Activated T-helper 9 cell treated with anti-CD3 and anti-CD28 coated beads, Interleukin-2, amount 50 U/mL, for 16 hours (primary cell): ENCODE data around the gene KICS2.
"Not testable (repeated sequence)": the region's sequence is repeated elsewhere in the genome, so short reads cannot be mapped to it uniquely, and the experiment has no call there.

Source experiments
- DNase-seq: peaks from one replicate; pipeline ENCODE4 v3.0.0-alpha.2; 2020; ENCODE audit warnings: low read depth

Gene KICS2

GRCh38 chr12:64222009-64222765 is at the start of gene KICS2:
TSS of gene KICS2 (minus strand) at chr12:64222296. CDS start at chr12:64222237, 59 bp downstream.
- peak; percentile 88 for DNase-seq

GRCh38 chr12:64270411-64270810 is 48.3 kb upstream of the KICS2 start:
- no peak for DNase-seq

DNA sequence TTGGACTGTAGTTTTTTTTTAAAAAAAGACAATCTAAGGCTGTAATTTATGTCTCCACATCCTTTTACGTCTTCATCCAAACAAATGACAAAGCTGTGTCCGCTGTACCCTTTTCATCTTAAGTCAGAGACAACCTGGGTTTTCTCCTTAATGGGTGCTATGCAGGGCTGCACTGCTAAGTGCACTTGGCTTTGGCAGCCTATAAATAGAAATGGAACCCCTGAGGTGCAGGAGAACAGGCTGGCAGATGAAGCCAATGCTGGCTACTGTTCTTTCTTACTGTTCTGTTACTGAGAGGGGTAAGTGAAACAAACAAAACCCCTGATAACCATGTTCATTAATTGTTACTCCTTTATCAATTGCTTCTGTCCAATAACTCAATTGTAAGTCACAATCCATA is 47.1 kb upstream of the KICS2 start:
- DNase-seq, result no peak

DNA sequence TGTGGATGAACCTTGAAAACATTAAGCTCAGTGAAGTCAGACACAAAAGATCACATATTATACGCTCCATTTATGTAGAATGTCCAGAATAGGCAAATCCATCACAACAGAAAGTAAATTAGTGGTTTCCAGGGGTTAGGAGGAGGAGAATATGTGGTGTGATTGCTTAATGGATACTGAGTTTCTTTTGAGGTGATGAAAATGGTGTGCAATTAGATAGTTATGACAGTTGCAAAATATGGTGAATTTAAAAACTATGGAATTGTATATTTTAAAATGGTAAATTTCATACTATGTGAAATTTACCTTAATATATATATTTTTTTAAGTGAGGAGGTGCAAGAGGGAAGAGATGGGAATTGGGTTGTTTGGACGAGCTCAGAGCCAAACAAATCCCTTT is 46.3 kb upstream of the KICS2 start:
- DNase-seq, result no peak

GRCh38 chr12:64265839-64266238 is 43.7 kb upstream of the KICS2 start:
- DNase-seq, result no peak

DNA sequence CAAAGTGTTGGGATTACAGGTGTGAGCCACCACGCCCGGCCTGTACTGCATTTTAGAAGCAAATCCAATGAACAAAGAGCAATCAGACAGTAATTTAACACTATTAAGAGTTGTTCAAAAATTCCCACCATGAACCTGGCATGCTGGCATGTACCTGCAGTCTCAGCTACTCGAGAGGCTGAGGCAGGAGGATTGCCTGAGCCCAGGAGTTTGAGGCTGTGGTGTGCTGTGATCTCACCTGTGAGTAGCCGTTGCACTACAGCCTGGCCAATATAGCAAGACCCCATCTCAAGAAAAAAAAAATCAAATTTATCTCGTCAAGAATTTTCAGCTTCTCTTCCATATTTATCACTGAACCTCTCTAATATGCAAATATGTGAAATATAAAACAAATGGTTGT is 39.7 kb upstream of the KICS2 start:
- DNase-seq, result no peak

GRCh38 chr12:64258576-64258975 is 36.5 kb upstream of the KICS2 start:
- DNase-seq, result no peak

DNA sequence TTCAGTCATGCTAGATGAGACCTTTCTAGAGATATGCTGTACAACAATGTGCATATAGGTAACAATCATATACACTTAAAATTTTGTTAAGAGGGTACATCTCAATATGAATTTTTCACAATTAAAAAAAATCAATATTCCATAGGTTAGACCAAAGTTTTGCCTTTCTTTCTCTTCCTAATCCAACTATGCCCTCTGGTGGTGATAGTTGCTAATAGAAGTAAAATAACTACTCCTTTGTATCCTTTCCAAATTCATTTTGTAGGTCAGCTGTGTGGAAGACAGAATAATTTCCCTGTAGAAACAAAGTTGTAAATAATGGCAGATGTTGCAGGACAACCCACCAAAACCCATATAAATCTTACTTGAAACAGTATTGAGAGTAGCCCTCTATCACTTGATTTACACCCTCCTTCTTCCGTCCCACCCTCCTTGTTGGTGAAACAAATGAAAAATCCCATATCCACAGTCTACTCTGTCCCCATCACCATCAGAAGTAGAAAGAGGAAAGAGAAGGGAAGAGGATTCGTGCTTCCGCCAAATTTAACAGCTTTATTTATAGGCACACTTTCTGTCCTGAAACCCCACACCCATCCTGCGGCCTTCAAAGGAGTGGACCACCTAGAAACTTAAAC is 34.2 kb upstream of the KICS2 start:
- no peak for DNase-seq

GRCh38 chr12:64255249-64255648 is 33.2 kb upstream of the KICS2 start:
- no peak for DNase-seq

DNA sequence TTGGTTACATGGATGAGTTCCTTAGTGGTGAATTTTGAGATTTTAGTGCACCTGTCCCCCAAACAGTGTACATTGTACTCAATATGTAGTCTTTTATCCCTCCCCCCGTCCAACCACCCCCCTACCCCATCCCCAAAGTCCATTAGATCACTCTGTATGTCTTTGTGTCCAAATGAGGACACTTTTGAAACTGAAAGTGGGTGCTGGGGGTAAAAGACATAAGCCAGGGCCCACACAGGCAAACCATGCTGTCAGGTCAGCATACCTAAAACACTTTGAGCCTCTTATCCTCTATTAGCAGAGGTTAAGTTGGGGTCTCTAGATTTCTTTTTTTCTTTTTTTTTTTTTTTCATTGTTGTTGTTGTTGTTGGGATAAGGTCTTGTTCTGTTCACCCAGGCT is 31.3 kb upstream of the KICS2 start:
- no peak for DNase-seq

DNA sequence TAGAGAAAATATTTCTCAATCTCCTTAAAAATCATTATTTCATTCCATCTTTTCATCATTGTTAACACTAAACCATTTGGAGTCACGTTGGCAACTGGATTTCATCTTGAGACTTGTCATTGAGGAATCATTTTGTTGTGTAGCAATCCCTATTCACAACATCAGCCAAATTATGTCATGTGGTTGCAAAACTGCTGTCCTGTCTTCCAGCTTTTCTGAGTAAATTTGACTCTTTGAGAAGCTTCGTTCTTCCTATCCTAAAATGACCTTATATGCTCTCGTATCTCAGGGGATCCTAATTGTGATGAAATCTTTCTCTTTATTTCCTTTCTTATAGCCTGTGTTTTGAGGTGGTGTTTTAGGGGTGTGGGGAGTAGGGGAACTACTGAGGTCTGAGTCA is 30.6 kb upstream of the KICS2 start:
- no peak for DNase-seq

GRCh38 chr12:64243809-64244208 is 21.7 kb upstream of the KICS2 start:
- DNase-seq, result no peak

GRCh38 chr12:64240781-64241180 is 18.7 kb upstream of the KICS2 start:
- DNase-seq, result no peak

- DNase-seq, result no peak
Observed at GRCh38 chr12:64237382-64237781, 15.3 kb upstream of the KICS2 start.

GRCh38 chr12:64236549-64236948 is 14.5 kb upstream of the KICS2 start:
- no peak for DNase-seq

DNA sequence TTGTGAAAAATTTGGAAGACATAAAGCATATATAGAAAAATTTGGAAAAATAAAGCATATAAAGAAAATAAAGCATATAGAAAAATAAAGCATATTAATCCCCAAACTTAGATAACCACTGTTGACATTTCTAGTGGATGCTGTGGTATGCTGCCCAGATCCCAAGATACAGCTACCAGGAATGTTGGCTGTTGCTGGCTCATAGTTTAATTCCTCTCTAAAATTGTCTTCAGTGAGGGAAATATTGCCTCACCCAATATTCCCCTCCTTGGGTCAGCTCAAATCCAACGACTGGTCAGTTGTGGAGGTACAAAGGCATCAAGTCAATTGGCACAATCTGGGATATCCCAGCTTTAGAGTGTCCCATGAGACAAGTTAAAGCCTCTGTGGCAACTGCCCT is 10.1 kb upstream of the KICS2 start:
- DNase-seq, result no peak

DNA sequence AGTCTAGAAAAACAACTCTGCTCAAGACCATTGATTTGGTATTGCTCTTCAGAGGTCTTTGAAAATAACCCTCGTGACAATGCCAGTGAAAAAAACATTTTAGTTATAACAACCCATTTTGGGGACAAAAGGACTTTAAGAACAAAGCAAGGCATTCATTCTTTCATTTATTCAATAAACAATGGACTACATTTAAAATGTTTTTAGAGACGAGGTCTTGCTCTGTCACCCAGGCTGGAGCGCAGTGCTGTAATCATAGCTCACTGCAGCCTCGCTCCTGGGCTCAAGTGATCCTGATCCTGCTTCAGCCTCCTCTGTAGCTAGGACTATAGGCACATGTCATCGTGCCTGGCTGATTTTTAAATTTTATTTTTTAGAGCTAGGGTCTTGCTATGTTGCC is 7.7 kb upstream of the KICS2 start:
- DNase-seq, result no peak

DNA sequence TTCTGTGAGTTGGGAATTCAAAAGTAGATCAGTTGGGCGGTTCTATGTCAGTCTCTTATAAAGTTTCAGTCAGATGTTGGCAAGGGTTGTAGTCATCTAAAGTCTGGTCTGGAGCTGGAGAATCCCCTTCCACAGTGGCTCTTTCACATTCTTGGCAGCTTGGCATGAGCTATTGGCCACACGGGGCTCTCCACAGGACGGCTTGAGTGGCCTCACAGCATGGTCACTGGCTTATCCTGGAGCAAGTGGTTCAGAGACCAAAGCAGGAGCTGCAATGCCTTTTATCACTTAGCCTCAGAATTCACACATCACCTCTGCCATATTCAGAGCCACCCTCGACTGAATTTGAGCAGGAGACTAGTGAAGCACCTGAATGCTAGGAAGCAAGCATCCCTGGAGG is 7.1 kb upstream of the KICS2 start:
- no peak for DNase-seq

DNA sequence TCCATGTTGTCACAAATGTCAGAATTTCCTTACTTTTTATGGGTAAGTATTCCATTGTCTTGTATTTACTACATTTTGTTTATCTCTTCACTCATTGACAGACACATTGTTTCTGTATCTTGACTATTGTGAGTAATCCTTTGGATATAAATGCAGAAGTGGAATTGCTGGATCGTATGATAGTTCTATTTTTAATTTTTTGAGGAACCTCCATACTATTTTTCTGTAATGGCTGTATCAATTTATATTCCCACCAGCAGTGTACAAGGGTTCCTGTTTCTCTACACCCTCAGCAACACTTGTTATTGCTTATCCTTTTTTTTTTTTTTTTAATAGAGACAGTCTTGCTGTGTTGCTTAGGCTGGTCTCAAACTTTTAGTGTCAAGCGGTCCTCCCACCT is 3.5 kb upstream of the KICS2 start:
- no peak for DNase-seq

- DNase-seq, result peak; percentile 44
Observed at GRCh38 chr12:64221651-64222008, 466 bp downstream of the KICS2 start.

- DNase-seq, result no peak
Observed at GRCh38 chr12:64220046-64220445, 2.0 kb downstream of the KICS2 start.

- DNase-seq, result no peak
Observed at GRCh38 chr12:64219145-64219544, 3.0 kb downstream of the KICS2 start.

DNA sequence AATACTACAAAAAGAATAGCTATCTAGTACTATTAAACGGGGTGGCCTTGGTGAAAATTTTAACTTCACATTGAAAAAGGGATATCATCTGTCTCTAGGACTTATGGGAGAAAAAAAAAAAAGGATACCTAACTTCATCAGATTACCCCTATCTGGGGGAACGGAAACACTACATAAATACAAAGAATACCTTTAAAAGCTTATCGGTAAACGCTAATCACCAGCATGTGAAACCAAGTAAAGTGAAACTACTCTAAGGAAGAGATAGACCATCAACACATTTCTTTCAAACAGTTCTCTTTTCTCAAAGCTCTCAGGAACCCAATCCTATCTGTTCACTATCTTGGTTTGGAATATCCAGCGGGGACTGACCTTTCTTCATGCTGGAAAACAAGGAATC is 3.5 kb downstream of the KICS2 start:
- DNase-seq, result no peak

GRCh38 chr12:64217643-64218042 is 4.5 kb downstream of the KICS2 start:
- DNase-seq, result not testable (repeated sequence)
